ENCODE measurements around the gene AK1.

Gene AK1

DNA sequence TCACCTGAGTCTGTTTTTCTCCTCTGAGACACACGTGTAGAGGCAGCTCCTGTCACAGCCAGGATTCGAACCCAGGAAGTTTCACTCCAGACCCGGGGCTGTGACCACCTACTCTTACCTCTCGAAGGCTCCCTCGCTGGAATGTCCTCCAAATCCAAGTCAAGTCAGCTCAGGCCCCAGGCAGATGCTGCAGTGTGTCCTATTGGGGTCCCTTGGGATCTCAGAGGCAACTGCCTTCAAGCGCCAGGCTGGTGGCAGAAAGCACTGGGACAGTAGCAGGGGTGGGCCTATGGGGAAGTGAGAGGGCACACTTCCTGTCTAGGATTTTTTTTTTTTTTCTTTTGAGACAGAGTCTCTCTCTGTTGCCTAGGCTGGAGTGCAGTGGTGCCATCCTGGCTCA, 40.1 kb upstream of the AK1 start:
- no peak for DNase-seq
- Histone ChIP-seq H3K36me3 (peaks cover 0 to 14% (median 5%) of the 10 kb centered on the region in 3 donors), H3K27me3 (peaks cover 0 to 5% of the 10 kb centered on the region in 2 donors), H3K9me3 (no peaks in the 10 kb centered on the region), H3K27ac (peak overlapping the region; percentile 58 to 76), H3K4me3 (no peak overlapping the region), H3K4me1 (peaks cover 6 to 66% (median 49%) of the 10 kb centered on the region in 4 donors)
- intact Hi-C loops (cut with DNase I; ENCODE audit: low total_unique reads): loop anchor here (2.0 to 5.0 kb wide), 2 partner anchors 131 to 305 kb away; partner anchors contain the start of genes CDK9 and STXBP1
- TF ChIP-seq, protein P1, sequence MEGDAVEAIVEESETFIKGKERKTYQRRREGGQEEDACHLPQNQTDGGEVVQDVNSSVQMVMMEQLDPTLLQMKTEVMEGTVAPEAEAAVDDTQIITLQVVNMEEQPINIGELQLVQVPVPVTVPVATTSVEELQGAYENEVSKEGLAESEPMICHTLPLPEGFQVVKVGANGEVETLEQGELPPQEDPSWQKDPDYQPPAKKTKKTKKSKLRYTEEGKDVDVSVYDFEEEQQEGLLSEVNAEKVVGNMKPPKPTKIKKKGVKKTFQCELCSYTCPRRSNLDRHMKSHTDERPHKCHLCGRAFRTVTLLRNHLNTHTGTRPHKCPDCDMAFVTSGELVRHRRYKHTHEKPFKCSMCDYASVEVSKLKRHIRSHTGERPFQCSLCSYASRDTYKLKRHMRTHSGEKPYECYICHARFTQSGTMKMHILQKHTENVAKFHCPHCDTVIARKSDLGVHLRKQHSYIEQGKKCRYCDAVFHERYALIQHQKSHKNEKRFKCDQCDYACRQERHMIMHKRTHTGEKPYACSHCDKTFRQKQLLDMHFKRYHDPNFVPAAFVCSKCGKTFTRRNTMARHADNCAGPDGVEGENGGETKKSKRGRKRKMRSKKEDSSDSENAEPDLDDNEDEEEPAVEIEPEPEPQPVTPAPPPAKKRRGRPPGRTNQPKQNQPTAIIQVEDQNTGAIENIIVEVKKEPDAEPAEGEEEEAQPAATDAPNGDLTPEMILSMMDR (IDR thresholded peaks at IDR 0.05): no peak

DNA sequence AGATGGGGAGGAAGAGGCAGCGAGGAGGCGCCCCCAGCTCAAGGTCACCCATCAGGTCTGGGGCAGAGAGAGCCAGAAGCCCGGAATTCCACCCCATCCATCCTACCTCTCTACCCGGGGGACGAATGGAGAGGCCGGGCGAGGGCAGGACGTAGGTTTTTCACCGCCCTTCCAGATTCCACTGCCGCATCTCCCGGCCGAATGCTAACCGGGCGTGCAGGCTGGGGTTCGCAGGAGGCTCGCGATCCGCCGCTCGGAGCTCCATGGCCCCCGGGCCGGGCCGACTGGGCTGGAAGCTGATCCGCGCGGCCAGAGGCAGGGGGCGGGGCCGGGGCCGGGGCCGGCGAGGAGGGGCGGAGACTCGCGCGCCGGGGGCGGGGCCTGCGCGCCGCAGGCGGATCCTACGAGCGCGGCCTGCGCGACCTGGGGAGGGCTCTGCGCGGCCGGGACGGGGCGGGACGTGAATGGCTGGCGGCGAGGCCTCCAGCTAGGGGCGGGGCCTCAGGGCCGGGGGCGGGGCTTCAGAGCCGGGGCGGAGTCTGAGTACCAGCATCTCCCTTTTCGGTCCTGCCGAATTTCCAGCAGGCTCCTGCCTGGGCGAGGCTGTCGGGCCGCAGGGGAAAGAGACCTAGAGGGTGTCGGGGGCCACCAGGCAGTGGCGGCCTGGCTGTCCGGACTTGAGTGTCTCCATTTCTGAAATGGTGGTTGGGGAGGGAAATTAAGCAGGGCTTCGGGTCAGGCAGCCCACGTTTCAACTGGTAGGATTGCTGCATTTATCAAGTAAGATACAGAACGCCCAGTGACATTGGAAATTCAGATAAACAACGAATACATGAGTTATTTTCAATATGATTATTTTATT, 39.5 kb upstream of the AK1 start, which contains the start of gene ST6GALNAC4:
ST6GALNAC4 (minus strand) TSS at position 322 of the 862 bp plus-strand sequence. CDS start 622 bp downstream, outside the sequence.
- DNase-seq: peak; percentile 95 to 98
- Histone ChIP-seq H3K27ac (peak within 1 kb of the TSS; percentile 74 to 87), H3K36me3 (peaks cover 2 to 21% (median 12%) of the 10 kb centered on the region in 3 donors), H3K27me3 (peaks cover 0 to 3% of the 10 kb centered on the region in 2 donors), H3K4me3 (peak within 1 kb of the TSS; percentile 76 to 81), H3K9me3 (no peaks in the 10 kb centered on the region), H3K4me1 (peaks cover 6 to 65% (median 48%) of the 10 kb centered on the region in 4 donors)
- intact Hi-C loops (cut with DNase I; ENCODE audit: low total_unique reads): loop anchor here (5.0 kb wide), 1 partner anchor 305 kb away; the partner anchor contains the start of gene STXBP1
- TF ChIP-seq, protein P1 (IDR thresholded peaks at IDR 0.05): no peak

DNA sequence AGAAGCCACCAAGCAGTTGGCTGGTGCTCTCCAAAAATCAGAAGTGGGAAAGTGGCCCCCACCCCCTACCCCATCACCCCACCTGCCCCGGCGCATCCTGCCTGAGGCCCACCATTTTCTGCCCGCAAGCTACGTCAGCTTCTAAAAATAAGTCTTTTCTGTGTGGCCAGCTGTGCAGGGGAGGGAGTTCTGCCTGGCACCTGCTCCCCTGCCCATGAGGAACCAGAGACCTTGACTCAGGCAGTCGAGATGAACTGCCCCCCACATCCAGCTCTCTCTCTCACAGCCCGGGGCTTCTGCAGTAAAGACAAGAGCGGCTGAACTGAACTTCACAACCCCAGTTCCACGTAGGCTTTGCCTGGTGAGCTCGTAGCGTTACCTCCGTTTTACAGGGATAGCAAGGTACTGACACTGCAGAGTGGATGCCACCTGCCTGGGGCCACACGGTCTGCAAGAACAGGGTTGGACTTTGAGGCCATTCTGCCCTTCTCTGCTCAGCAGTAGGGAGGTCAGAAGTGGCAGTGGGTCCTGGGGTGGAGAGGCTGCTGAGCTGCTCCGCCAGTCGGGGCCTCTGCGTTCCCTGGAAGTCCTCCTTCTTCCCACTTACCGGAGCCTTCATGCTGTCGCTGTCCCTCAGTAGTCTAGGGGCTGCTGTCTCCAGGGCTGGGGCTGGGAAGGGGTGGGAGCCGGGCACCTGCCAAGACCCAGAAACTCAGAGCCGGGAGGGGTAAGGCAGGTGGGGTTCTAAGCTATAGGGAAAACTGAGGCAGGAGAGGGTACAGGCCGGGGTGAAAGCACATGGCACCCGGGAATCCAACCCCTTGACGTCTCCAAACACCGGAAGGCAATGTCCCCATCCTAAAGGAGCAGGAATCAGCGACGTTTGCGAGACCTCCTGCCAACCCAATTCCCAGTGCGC, 38.6 kb upstream of the AK1 start:
- TF ChIP-seq, protein P1 (IDR thresholded peaks at IDR 0.05): no peak
- intact Hi-C loops (cut with DNase I; ENCODE audit: low total_unique reads): loop anchor here (5.0 kb wide), 1 partner anchor 304 kb away; the partner anchor contains the start of gene STXBP1
- Histone ChIP-seq H3K4me1 (peaks cover 0 to 56% (median 39%) of the 10 kb centered on the region in 4 donors), H3K36me3 (peaks cover 10 to 30% (median 20%) of the 10 kb centered on the region in 3 donors), H3K4me3 (peak overlapping the region; percentile 76 to 81), H3K27ac (peak overlapping the region; percentile 74 to 87), H3K9me3 (no peaks in the 10 kb centered on the region), H3K27me3 (no peaks in the 10 kb centered on the region)
- DNase-seq: peak in 1 of 2 donors; percentile 67

DNA sequence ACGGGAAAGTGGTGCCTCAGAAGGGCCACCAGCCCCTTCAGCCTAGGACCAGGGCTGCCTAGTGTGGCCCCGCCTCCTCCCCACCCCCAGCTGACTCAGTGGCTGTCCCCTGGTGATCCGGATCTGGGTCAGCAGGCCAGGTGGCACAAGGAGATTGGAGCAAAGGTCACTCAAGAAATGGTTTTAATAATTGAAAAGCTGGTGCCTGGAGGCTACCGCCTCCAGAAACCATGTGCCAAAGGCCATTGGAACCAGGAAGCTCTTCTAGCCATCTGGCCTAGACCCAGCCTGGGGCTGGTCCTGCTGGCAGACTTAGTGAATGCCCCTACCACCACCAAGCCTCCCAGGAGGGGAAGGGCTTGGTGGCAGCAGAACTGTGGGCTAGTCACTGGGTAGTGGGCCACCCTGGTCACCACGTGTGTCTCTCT, 37.9 kb upstream of the AK1 start:
- DNase-seq: peak in 1 of 2 donors; percentile 69
- H3K36me3 ChIP-seq: peaks cover 10 to 37% (median 26%) of the 10 kb centered on the region in 3 donors
- peaks cover 0 to 54% (median 38%) of the 10 kb centered on the region in 4 donors for H3K4me1 ChIP-seq
- TF ChIP-seq, protein P1 (IDR thresholded peaks at IDR 0.05): no peak
- H3K27me3 ChIP-seq: no peaks in the 10 kb centered on the region
- H3K27ac ChIP-seq: peak overlapping the region; percentile 74 to 87
- H3K4me3 ChIP-seq: peak overlapping the region; percentile 76 to 81
- H3K9me3 ChIP-seq: no peaks in the 10 kb centered on the region
- intact Hi-C loops (cut with DNase I; ENCODE audit: low total_unique reads): loop anchor here (5.0 kb wide), 1 partner anchor 303 kb away; the partner anchor contains the start of gene STXBP1

DNA sequence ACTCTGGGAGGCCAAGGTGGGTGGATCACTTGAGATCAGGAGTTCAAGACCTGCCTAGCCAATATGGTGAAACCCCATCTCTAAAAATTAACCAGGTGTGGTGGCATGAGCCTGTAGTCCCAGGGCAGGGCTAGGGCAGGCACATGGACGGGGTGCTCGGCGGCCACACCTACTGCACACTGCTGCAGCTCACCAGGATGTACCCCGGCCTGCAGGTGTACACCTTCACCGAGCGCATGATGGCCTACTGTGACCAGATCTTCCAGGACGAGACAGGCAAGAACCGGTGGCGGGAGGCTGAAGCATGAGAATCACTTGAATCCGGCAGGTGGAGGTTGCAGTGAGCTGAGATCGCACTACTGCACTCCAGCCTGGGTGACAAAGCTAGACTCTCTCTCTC, 36.2 kb upstream of the AK1 start:
- intact Hi-C loops (cut with DNase I; ENCODE audit: low total_unique reads): no loop called here
- no peaks in the 10 kb centered on the region for H3K9me3 ChIP-seq
- H3K27ac ChIP-seq: no peak overlapping the region
- no peaks in the 10 kb centered on the region for H3K27me3 ChIP-seq
- H3K4me3 ChIP-seq: no peak overlapping the region
- peaks cover 0 to 38% (median 33%) of the 10 kb centered on the region in 4 donors for H3K4me1 ChIP-seq
- TF ChIP-seq, protein P1 (IDR thresholded peaks at IDR 0.05): no peak
- DNase-seq: no peak
- peaks cover 10 to 49% (median 36%) of the 10 kb centered on the region in 3 donors for H3K36me3 ChIP-seq

Measured in tibial artery (tissue), 4 donors.